Measurements from ENCODE around the gene CHST4.
"Not testable (repeated sequence)": the region's sequence is repeated elsewhere in the genome, so short reads cannot be mapped to it uniquely, and the experiment has no call there.

Gene CHST4

DNA sequence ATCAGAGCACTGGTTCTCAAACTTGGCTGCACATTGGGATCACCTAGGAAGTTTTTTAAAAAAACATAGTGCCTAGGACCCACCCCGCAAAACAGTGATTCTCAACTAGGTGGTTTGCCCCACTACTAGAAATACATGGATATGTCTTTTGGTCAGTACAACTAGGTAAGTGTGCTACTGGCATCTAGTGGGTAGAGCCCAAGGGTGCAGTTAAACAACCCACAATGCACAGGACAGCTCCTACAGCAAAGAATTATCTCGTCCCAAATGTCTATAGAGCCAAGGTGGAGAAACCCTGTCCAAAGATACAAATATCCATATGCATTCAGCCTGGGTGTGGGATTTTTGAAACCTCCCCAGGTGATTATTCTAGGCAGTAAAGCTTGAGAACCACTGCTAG lies 25.3 kb upstream of the CHST4 start:
- no peaks in the 10 kb centered on the region for H4K20me1 ChIP-seq (ENCODE audit: insufficient read depth, low read length)
- no peak for TF ChIP-seq EZH2 (IDR thresholded peaks at IDR 0.05; ENCODE audit: borderline replicate concordance, low read depth, low read length, severe bottlenecking)
- TF ChIP-seq, protein P1, sequence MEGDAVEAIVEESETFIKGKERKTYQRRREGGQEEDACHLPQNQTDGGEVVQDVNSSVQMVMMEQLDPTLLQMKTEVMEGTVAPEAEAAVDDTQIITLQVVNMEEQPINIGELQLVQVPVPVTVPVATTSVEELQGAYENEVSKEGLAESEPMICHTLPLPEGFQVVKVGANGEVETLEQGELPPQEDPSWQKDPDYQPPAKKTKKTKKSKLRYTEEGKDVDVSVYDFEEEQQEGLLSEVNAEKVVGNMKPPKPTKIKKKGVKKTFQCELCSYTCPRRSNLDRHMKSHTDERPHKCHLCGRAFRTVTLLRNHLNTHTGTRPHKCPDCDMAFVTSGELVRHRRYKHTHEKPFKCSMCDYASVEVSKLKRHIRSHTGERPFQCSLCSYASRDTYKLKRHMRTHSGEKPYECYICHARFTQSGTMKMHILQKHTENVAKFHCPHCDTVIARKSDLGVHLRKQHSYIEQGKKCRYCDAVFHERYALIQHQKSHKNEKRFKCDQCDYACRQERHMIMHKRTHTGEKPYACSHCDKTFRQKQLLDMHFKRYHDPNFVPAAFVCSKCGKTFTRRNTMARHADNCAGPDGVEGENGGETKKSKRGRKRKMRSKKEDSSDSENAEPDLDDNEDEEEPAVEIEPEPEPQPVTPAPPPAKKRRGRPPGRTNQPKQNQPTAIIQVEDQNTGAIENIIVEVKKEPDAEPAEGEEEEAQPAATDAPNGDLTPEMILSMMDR (IDR thresholded peaks at IDR 0.05; ENCODE audit: borderline replicate concordance, extremely low read depth, low read length, poor library complexity, severe bottlenecking): no peak
- H3K4me2 ChIP-seq (ENCODE audit: insufficient read depth, low read length): no peak overlapping the region
- no peaks in the 10 kb centered on the region for H3K79me2 ChIP-seq (ENCODE audit: insufficient read depth, low read length)
- H3K9ac ChIP-seq (ENCODE audit: low read depth, low read length): no peak overlapping the region
- H3K4me1 ChIP-seq (ENCODE audit: insufficient read depth, low read length): no peaks in the 10 kb centered on the region
- ATAC-seq (ENCODE audit: insufficient read depth, low read depth): no peak
- no peaks in the 10 kb centered on the region for H3K36me3 ChIP-seq (ENCODE audit: insufficient read depth, low read length)
- no peak overlapping the region for H3K4me3 ChIP-seq (ENCODE audit: low read depth in 1 of 2, low read length in 2 of 2)
- H2AFZ ChIP-seq (ENCODE audit: low read depth, low read length): no peak overlapping the region
- no peaks in the 10 kb centered on the region for H3K27me3 ChIP-seq (ENCODE audit: insufficient read depth, low read length, poor library complexity)
- no peak for DNase-seq
- H3K27ac ChIP-seq (ENCODE audit: low read length): no peak overlapping the region
- no peaks in the 10 kb centered on the region for H3K9me3 ChIP-seq (ENCODE audit: insufficient read depth, low read length, severe bottlenecking)

GRCh38 chr16:71501547-71501946 lies 24.7 kb upstream of the CHST4 start:
- Histone ChIP-seq H3K9me3 (ENCODE audit: insufficient read depth, low read length, severe bottlenecking) (no peaks in the 10 kb centered on the region), H3K27me3 (ENCODE audit: insufficient read depth, low read length, poor library complexity) (no peaks in the 10 kb centered on the region), H4K20me1 (ENCODE audit: insufficient read depth, low read length) (no peaks in the 10 kb centered on the region), H3K4me1 (ENCODE audit: insufficient read depth, low read length) (no peaks in the 10 kb centered on the region), H3K4me2 (ENCODE audit: insufficient read depth, low read length) (no peak overlapping the region), H2AFZ (ENCODE audit: low read depth, low read length) (no peak overlapping the region), H3K9ac (ENCODE audit: low read depth, low read length) (no peak overlapping the region), H3K4me3 (ENCODE audit: low read depth in 1 of 2, low read length in 2 of 2) (no peak overlapping the region), H3K27ac (ENCODE audit: low read length) (no peak overlapping the region), H3K79me2 (ENCODE audit: insufficient read depth, low read length) (no peaks in the 10 kb centered on the region), H3K36me3 (ENCODE audit: insufficient read depth, low read length) (no peaks in the 10 kb centered on the region)
- TF ChIP-seq EZH2 (IDR thresholded peaks at IDR 0.05; ENCODE audit: borderline replicate concordance, low read depth, low read length, severe bottlenecking): no peak
- TF ChIP-seq, protein P1 (IDR thresholded peaks at IDR 0.05; ENCODE audit: borderline replicate concordance, extremely low read depth, low read length, poor library complexity, severe bottlenecking): no peak
- no peak for DNase-seq
- no peak for ATAC-seq (ENCODE audit: insufficient read depth, low read depth)

DNA sequence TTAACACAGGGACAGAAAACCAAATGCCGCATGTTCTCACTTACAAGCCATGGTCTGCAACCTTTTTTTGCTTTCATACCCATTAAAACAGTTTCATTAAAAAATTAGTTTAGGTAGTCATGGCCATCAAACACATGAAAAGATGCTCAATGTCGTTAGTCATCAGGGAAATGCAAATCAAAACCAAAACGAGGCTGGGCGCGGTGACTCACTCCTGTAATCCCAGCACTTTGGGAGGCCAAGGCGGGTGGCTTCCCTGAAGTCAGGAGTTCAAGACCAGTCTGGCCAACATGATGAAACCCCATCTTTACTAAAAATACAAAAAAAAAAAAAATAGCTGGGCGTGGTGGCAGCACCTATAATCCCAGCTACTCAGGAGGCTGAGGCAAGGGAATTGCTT lies 22.2 kb upstream of the CHST4 start:
- H3K4me2 ChIP-seq (ENCODE audit: insufficient read depth, low read length); H3K4me1 ChIP-seq (ENCODE audit: insufficient read depth, low read length); H3K9me3 ChIP-seq (ENCODE audit: insufficient read depth, low read length, severe bottlenecking); H3K27ac ChIP-seq (ENCODE audit: low read length); H3K36me3 ChIP-seq (ENCODE audit: insufficient read depth, low read length); H3K4me3 ChIP-seq (ENCODE audit: low read depth in 1 of 2, low read length in 2 of 2); H2AFZ ChIP-seq (ENCODE audit: low read depth, low read length); DNase-seq; H3K27me3 ChIP-seq (ENCODE audit: insufficient read depth, low read length, poor library complexity); H3K9ac ChIP-seq (ENCODE audit: low read depth, low read length); ATAC-seq (ENCODE audit: insufficient read depth, low read depth); H3K79me2 ChIP-seq (ENCODE audit: insufficient read depth, low read length); H4K20me1 ChIP-seq (ENCODE audit: insufficient read depth, low read length): not testable (repeated sequence)

DNA sequence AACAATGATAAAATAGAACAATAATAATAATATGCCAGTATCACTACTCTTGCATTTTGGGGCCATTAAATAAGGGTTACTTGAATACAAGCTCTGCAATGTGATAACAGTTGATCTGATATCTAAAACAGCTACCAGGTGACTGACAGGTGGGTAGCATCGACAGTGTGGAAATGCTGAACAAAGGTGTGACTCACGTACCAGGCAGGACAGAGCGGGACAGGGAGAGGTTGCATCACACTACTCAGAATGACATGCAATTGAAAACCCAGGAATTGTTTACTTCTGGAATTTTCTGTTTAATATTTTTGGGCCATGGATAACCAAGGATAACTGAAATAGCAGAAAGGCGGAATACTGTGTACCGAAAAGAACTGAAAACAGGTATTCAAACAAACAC lies 21.3 kb upstream of the CHST4 start:
- H3K9ac ChIP-seq (ENCODE audit: low read depth, low read length): no peak overlapping the region
- no peak overlapping the region for H3K27ac ChIP-seq (ENCODE audit: low read length)
- no peaks in the 10 kb centered on the region for H3K4me1 ChIP-seq (ENCODE audit: insufficient read depth, low read length)
- no peaks in the 10 kb centered on the region for H4K20me1 ChIP-seq (ENCODE audit: insufficient read depth, low read length)
- DNase-seq (no peak), ATAC-seq (ENCODE audit: insufficient read depth, low read depth) (no peak)
- H3K4me2 ChIP-seq (ENCODE audit: insufficient read depth, low read length): no peak overlapping the region
- H3K4me3 ChIP-seq (ENCODE audit: low read depth in 1 of 2, low read length in 2 of 2): no peak overlapping the region
- no peak overlapping the region for H2AFZ ChIP-seq (ENCODE audit: low read depth, low read length)
- no peaks in the 10 kb centered on the region for H3K9me3 ChIP-seq (ENCODE audit: insufficient read depth, low read length, severe bottlenecking)
- H3K36me3 ChIP-seq (ENCODE audit: insufficient read depth, low read length): no peaks in the 10 kb centered on the region
- H3K27me3 ChIP-seq (ENCODE audit: insufficient read depth, low read length, poor library complexity): no peaks in the 10 kb centered on the region
- TF ChIP-seq, protein P1 (IDR thresholded peaks at IDR 0.05; ENCODE audit: borderline replicate concordance, extremely low read depth, low read length, poor library complexity, severe bottlenecking): no peak
- no peak for TF ChIP-seq EZH2 (IDR thresholded peaks at IDR 0.05; ENCODE audit: borderline replicate concordance, low read depth, low read length, severe bottlenecking)
- H3K79me2 ChIP-seq (ENCODE audit: insufficient read depth, low read length): no peaks in the 10 kb centered on the region
